SK-N-SH (cell line): Measurements from ENCODE around the gene CNIH2.

Experiments used
- CHD2 ChIP-seq: fragments of 150-350 bp; IDR thresholded peaks from 2 replicates; pipeline ENCODE4 v1.6.1; 2018; ENCODE audit warnings: low read length; ENCODE audit not compliant: partially characterized antibody
- CTCF ChIP-seq: fragments of 200-600 bp; sonication (generic); IDR thresholded peaks from 2 replicates; pipeline ENCODE4 v1.6.1; 2017; ENCODE audit warnings: antibody characterized with exemption, mild to moderate bottlenecking, moderate library complexity
- MXI1 ChIP-seq: IDR thresholded peaks from 2 replicates; pipeline ENCODE4 v1.6.1; 2012; ENCODE audit warnings: mild to moderate bottlenecking, low read depth, low read length, improper control_type of control experiment
- RAD21 ChIP-seq: IDR thresholded peaks from 2 replicates; pipeline ENCODE4 v1.6.1; 2012; ENCODE audit warnings: mild to moderate bottlenecking, low read length
- SMC3 ChIP-seq: IDR thresholded peaks from 2 replicates; pipeline ENCODE4 v1.6.1; 2012; ENCODE audit warnings: low read depth, low read length, improper control_type of control experiment

- TF ChIP-seq CTCF, result no peak
- TF ChIP-seq MXI1, result no peak
- TF ChIP-seq SMC3, result no peak
- TF ChIP-seq RAD21, result no peak
- no peak for TF ChIP-seq CHD2
Observed at GRCh38 chr11:66233301-66233700, 44.7 kb upstream of the CNIH2 start.
